Heart left ventricle (tissue), 13 donors: ENCODE results near the gene NQO1.

Source experiments
- POLR2A ChIP-seq, 2 donors: fragments of 450-650 bp; IDR thresholded peaks; one replicate each; pipeline ENCODE4 v1.6.1; 2017; ENCODE audit warnings: antibody characterized with exemption in 2 of 2, mild to moderate bottlenecking in 2 of 2, moderate library complexity in 2 of 2
- TF ChIP-seq, protein P1 (sequence below), 12 donors: fragments of 200-600 bp; sonication (generic) in 4 of 12; IDR thresholded peaks; one replicate each; pipeline versions ENCODE4 v1.5.0 to v1.8.0; 2018 to 2022; ENCODE audit warnings: antibody characterized with exemption in 12 of 12, mild to moderate bottlenecking in 5 of 12
- donor health status: ischemic (EF 13 %, LVEDD 7.1; RV severe dilation, severe dysfunction).
- donor health status: DM: no; HTN: yes; CAD: no.
- donor health status: DM: no; HTN: no; CAD: no.
- donor health status: ischemic (EF 25% LVEDD 6.9; RV normal size, moderate dysfunction).
- donor health status: ischemic (EF 25% LVEDD 5.7; RV mildly dilated, moderate dysfunction).
- donor health status: ischemic (EF 35%, LVEDD 5.7; RV mildly dilated, moderate dysfunction).
- donor health status: nonischemic (EF 11% LVEDD 7.7; RV severe dilation, severe dysfunction).
- donor health status: DM: yes; HTN: yes; CAD: no.
- donor health status: PGD.
- donor health status: ischemic (EF 29% LVEDD 5.4; RV normal size, mild dysfunction).
- donor health status: nonischemic (EF 23%, LVEDD 6.1; RV moderate dilation, normal function).

DNA sequence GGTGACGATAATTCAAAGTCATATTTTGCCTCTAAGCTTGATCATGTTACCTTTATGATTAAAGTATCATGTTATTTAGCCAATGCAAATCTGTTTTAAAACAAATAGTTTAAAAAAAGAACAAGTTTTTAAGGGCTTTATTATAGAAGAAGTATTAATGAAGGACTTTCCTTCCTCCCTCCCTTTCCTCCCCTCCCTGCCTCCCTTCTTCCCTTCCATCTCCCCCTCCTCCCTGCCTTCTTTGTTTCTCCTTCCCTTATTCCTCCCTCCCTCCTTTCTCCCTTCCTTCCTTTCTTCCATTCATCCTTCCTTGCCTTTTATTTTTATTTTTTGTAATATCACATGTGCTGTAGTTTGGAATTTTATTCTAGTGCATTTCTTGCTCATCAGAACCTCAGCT, 26.4 kb downstream of the NQO1 start:
- TF ChIP-seq POLR2A (IDR thresholded peaks at IDR 0.05) = no peak
- TF ChIP-seq, protein P1, sequence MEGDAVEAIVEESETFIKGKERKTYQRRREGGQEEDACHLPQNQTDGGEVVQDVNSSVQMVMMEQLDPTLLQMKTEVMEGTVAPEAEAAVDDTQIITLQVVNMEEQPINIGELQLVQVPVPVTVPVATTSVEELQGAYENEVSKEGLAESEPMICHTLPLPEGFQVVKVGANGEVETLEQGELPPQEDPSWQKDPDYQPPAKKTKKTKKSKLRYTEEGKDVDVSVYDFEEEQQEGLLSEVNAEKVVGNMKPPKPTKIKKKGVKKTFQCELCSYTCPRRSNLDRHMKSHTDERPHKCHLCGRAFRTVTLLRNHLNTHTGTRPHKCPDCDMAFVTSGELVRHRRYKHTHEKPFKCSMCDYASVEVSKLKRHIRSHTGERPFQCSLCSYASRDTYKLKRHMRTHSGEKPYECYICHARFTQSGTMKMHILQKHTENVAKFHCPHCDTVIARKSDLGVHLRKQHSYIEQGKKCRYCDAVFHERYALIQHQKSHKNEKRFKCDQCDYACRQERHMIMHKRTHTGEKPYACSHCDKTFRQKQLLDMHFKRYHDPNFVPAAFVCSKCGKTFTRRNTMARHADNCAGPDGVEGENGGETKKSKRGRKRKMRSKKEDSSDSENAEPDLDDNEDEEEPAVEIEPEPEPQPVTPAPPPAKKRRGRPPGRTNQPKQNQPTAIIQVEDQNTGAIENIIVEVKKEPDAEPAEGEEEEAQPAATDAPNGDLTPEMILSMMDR (IDR thresholded peaks at IDR 0.05) = no peak
